Osteocyte (in vitro differentiated cells): ENCODE measurements around the gene TYW1. TPM values are rescaled to one million over a fixed set of nuclear protein-coding genes. Genes with fewer than 3 reads are reported as not detected.

Source experiments
- DNase-seq: peaks from one replicate; pipeline ENCODE4 v3.0.0; 2021; ENCODE audit warnings: mixed read lengths; ENCODE audit not compliant: unreplicated experiment; ENCODE audit errors: extremely low spot score
- H3K27ac Mint-ChIP-seq: one replicate; pipeline ENCODE4 v1.8.0; 2021; ENCODE audit warnings: mild to moderate bottlenecking, mixed read lengths; ENCODE audit not compliant: unreplicated experiment
- H3K27me3 Mint-ChIP-seq: one replicate; pipeline ENCODE4 v1.8.0; 2021; ENCODE audit warnings: mixed read lengths; ENCODE audit not compliant: unreplicated experiment
- H3K36me3 Mint-ChIP-seq: one replicate; pipeline ENCODE4 v1.8.0; 2021; ENCODE audit warnings: mixed read lengths; ENCODE audit not compliant: unreplicated experiment
- H3K4me1 Mint-ChIP-seq: one replicate; pipeline ENCODE4 v1.8.0; 2021; ENCODE audit warnings: mixed read lengths; ENCODE audit not compliant: unreplicated experiment
- H3K4me3 Mint-ChIP-seq: one replicate; pipeline ENCODE4 v1.8.0; 2021; ENCODE audit warnings: mild to moderate bottlenecking, moderate library complexity, mixed read lengths; ENCODE audit not compliant: unreplicated experiment
- H3K9me3 Mint-ChIP-seq: one replicate; pipeline ENCODE4 v1.8.0; 2021; ENCODE audit warnings: mixed read lengths; ENCODE audit not compliant: unreplicated experiment
- total RNA-seq: library from RNA; stranded (reverse); gene quantifications from 2 replicates; pipeline ENCODE4 v1.2.1, GENCODE V29; 2021
- TF ChIP-seq, protein P1 (sequence below): fragments of 200-600 bp; sonication (generic); IDR thresholded peaks from 2 replicates; pipeline ENCODE4 v1.5.0; 2021; ENCODE audit warnings: antibody characterized with exemption, mild to moderate bottlenecking, moderate library complexity

The TYW1 gene
- total RNA-seq, 1 donor from 2014 or later, result 17.2 TPM

DNA sequence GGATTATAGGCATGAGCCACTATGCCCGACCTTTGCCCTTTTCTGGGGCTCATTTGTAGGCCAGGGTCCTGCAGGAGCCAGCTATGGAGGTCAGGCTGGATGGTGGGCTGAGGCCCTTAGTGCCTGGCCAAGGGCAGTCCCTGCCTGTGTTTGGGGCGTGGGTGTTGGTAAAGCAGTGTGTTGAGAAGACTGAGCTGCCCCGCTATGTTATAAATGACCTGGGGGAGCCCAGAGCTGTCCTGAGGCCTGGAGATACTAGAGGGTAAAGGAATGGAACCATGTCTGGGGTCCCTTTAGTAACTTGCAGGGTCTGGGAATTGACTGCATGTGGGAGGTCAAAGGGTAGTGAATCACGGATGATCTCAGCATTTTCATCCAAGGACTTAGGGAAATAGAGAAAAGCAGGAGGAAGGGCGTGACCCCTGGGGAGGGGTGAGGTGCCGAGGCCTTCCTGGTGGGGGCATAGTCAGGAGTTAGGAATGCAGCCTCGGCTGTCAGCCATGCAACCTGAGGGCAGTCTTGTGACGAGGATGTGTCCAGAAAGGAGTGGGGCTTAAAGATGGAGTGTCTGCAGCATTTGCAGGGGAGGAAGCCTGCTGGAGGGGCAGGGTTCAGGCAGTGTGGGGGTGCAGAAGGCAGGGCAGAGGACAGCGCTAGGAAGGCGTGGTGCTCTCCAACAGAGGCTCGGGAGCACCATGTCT lies 44.1 kb upstream of the TYW1 start:
- peaks cover 19% of the 10 kb centered on the region for H3K4me1 Mint-ChIP-seq
- no peak for DNase-seq
- H3K36me3 Mint-ChIP-seq, result peaks cover 54% of the 10 kb centered on the region
- no peaks in the 10 kb centered on the region for H3K9me3 Mint-ChIP-seq
- H3K4me3 Mint-ChIP-seq, result no peak overlapping the region
- TF ChIP-seq, protein P1, sequence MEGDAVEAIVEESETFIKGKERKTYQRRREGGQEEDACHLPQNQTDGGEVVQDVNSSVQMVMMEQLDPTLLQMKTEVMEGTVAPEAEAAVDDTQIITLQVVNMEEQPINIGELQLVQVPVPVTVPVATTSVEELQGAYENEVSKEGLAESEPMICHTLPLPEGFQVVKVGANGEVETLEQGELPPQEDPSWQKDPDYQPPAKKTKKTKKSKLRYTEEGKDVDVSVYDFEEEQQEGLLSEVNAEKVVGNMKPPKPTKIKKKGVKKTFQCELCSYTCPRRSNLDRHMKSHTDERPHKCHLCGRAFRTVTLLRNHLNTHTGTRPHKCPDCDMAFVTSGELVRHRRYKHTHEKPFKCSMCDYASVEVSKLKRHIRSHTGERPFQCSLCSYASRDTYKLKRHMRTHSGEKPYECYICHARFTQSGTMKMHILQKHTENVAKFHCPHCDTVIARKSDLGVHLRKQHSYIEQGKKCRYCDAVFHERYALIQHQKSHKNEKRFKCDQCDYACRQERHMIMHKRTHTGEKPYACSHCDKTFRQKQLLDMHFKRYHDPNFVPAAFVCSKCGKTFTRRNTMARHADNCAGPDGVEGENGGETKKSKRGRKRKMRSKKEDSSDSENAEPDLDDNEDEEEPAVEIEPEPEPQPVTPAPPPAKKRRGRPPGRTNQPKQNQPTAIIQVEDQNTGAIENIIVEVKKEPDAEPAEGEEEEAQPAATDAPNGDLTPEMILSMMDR, result no peak
- no peaks in the 10 kb centered on the region for H3K27me3 Mint-ChIP-seq
- peak overlapping the region; percentile 65 for H3K27ac Mint-ChIP-seq

DNA sequence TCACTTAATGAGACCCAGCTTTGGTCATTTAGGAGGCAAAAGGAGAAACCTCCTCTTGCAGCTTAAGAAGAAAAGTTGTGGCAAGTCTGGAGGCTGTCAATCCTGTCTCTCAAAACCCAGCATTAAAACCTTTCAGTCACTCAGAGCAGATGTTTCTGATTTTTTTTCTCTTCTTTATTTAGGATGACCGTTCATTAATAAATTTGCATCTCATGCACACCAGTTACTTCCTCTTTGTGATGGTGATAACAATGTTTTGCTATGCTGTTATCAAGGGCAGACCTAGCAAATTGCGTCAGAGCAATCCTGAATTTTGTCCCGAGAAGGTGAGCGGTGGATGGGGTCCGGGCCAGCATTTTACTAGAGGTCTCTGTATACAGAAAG lies 43.6 kb upstream of the TYW1 start:
- Mint-ChIP-seq H3K27me3 (no peaks in the 10 kb centered on the region), H3K4me3 (no peak overlapping the region), H3K4me1 (peaks cover 21% of the 10 kb centered on the region), H3K9me3 (no peaks in the 10 kb centered on the region), H3K27ac (no peak overlapping the region), H3K36me3 (peaks cover 53% of the 10 kb centered on the region)
- TF ChIP-seq, protein P1, result no peak
- no peak for DNase-seq

DNA sequence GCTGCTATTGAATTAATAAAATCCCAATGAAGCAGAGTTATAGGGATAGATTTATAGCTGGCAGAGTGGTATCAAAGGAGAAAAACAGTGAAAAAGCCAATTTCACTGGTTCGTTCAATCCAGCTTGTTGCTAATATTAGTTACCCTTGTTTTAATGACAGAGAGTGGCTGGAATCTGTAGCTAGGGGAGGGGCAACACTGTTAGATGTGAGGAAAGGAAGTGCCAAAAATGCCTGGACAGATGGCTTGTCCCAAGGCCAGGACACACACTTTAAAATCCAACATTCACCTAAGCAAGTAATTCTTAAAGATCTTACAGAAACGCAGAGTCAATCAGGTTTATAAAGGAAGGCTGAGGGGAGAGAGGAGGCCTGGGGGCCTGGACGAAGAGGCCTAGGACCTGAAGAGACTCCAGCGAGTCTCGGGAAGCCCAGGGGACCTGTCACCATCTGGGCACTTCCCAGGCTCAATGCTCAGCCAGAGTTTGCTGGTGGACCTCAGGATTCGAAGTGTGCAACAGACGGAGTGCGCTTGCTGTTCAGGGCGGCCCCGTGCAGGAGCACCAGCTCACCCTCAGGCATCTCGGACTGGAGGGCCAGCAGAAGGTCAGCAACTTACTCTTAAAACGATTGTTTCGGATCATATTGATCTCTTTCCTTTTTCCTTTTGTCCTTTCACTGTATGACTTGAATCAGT lies 38.9 kb upstream of the TYW1 start:
- Mint-ChIP-seq H3K9me3 (no peaks in the 10 kb centered on the region), H3K27ac (no peak overlapping the region), H3K36me3 (peaks cover 49% of the 10 kb centered on the region), H3K4me3 (no peak overlapping the region), H3K27me3 (no peaks in the 10 kb centered on the region), H3K4me1 (peaks cover 13% of the 10 kb centered on the region)
- DNase-seq, result no peak
- TF ChIP-seq, protein P1, result no peak

DNA sequence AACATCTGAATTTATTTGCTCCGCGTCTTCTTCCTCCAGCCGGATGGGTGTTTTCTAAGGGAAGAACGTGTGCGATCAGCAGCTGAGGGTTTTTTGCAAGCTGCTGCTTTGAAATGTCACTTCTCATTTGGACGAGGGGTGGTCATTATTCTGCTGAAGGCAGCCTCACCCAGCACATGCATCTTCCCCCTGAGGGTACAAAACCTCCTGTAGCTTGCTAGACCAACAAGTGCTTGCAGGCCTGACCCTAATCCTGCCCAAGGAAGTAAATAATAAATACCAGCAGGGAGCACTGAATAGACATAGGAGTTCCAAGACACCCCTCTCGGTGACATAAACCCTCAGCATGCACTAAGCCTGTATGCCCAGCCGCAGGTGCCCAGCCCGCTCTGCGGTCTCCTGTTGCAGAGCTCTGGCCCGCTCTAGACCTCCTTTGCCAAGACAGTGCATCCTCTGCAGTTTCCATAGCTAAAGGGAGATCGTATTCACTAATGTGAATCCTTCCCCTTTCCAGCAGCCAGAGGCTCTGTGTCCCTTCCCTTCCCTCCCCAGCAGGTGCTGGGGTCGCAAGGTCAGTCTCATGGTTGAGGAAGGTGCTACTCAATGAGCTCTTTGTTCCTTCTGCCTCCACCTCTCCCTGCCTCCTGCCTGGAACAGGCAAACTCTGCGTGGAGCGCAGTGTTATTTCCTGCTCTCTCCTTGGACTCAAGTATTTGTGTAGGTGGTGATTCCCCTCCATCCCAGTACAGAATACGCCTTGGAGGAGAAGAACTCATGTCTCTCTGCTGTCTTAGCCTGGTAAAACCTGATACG lies 37.9 kb upstream of the TYW1 start:
- Mint-ChIP-seq H3K27me3 (no peaks in the 10 kb centered on the region), H3K9me3 (no peaks in the 10 kb centered on the region), H3K4me3 (no peak overlapping the region), H3K4me1 (peaks cover 9% of the 10 kb centered on the region), H3K27ac (no peak overlapping the region), H3K36me3 (peaks cover 43% of the 10 kb centered on the region)
- no peak for DNase-seq
- TF ChIP-seq, protein P1, result no peak

DNA sequence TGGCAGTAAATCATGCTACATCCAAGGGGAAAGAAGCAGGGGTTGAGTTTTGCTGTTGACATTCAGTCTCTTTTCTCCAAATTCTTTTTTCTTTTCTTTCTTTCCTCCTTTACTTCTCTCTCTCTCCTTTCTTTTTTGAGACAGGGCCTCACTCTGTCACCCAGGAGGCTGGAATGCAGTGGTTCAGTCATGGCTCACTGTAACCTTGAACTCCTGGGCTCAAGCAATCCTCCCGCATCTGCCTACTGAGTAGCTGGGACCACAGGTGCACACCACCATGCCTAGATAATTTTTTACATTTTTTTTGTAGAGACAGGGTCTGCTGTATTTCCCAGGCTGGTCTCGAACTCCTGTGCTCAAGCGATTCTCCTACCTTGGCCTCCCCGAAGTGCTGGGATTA lies 36.4 kb upstream of the TYW1 start:
- Mint-ChIP-seq H3K9me3 (no peaks in the 10 kb centered on the region), H3K27ac (no peak overlapping the region), H3K4me3 (no peak overlapping the region), H3K27me3 (no peaks in the 10 kb centered on the region), H3K36me3 (peaks cover 38% of the 10 kb centered on the region), H3K4me1 (peaks cover 11% of the 10 kb centered on the region)
- DNase-seq, result no peak
- TF ChIP-seq, protein P1, result no peak
